Epithelial cell of esophagus (primary cell): ENCODE data around the gene IL16.

Experiments
- DNase-seq: peaks from one replicate; pipeline ENCODE4 v3.0.0; 2010; ENCODE audit warnings: low read depth
- H3K4me3 ChIP-seq: 2 replicates; pipeline ENCODE4 v1.5.1; 2011; ENCODE audit warnings: mild to moderate bottlenecking, low read length, control low read depth
- TF ChIP-seq, protein P1 (sequence below): IDR thresholded peaks from 2 replicates; pipeline ENCODE4 v1.5.1; 2011; ENCODE audit warnings: low read depth, mild to moderate bottlenecking, low read length, control low read depth, inconsistent platforms; ENCODE audit not compliant: insufficient read depth; ENCODE audit errors: missing control alignments

Gene IL16

DNA sequence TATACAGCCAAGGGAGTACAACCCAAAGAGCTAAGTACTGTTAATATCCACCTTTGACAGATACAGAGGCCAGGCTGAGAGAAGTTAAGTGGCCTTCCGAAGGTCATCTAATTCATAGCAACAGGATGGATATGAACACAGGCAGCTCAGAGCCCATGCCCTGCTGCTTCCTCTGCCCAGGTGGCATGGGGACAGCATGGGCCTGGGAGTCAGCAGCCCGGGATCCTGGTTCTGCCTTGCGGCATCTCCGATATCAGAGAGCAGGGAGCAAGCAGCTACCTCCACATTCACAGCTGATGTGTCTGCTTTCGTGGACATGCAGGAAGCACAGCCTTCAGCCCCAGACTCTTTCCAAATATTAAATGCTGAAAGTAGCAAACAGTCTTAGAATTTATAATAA, 71.7 kb downstream of the IL16 start:
- TF ChIP-seq, protein P1, sequence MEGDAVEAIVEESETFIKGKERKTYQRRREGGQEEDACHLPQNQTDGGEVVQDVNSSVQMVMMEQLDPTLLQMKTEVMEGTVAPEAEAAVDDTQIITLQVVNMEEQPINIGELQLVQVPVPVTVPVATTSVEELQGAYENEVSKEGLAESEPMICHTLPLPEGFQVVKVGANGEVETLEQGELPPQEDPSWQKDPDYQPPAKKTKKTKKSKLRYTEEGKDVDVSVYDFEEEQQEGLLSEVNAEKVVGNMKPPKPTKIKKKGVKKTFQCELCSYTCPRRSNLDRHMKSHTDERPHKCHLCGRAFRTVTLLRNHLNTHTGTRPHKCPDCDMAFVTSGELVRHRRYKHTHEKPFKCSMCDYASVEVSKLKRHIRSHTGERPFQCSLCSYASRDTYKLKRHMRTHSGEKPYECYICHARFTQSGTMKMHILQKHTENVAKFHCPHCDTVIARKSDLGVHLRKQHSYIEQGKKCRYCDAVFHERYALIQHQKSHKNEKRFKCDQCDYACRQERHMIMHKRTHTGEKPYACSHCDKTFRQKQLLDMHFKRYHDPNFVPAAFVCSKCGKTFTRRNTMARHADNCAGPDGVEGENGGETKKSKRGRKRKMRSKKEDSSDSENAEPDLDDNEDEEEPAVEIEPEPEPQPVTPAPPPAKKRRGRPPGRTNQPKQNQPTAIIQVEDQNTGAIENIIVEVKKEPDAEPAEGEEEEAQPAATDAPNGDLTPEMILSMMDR: no peak
- H3K4me3 ChIP-seq: no peak overlapping the region
- DNase-seq: no peak

DNA sequence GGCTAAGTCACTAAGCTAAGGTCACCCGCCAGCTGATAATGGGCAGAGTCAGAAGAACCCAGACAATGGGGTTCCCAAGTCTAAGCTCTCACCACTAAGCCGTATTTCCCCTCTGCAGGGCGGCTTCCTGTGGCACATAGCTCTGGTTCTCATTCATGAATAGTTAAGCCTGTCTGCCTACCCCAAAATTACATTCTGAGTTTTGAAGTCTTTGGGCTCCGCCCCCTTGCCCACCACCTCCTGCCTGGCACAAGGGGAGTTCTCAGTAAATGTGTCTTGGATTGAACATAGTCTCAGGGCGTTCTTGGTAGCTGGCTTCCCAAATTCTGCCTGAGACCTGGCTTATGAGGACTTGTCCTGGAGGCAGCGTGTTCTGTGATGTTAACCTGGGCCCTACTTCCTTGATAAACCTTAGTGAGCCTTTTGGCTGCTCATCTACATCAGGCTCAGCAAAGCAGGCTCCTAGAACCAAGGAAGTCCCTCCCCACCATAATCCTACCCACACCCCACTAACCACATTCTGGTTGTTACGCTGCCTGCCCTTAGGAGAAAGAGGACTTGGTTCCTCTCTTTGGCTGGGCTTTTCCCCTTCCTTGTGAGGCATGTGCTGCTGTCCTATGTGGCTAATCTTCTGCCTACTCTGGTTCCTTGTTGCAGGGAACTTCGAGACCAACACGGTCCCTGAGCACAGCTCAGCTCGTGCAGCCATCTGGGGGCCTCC, 72.4 kb downstream of the IL16 start:
- DNase-seq: no peak
- TF ChIP-seq, protein P1: no peak
- no peak overlapping the region for H3K4me3 ChIP-seq

DNA sequence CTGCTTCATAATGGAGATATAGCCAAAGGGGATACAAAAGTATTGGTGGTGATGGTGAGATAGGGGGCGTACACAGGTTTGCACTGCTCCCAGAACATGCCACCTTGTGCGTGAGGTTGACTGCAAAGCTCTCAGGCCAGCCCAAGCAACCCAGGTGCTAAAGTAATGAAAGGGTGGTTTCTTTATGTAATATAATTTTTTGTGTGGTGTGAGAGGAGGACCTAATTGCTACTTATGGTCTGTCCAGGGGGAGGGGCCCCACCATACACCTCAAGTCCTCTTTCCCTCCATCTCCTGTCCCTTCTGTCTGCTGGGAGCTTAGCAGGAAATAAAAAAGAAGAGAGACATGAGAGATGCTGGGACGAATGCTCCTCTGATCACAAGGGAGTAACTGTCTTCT, 73.5 kb downstream of the IL16 start:
- TF ChIP-seq, protein P1: no peak
- H3K4me3 ChIP-seq: no peak overlapping the region
- no peak for DNase-seq

DNA sequence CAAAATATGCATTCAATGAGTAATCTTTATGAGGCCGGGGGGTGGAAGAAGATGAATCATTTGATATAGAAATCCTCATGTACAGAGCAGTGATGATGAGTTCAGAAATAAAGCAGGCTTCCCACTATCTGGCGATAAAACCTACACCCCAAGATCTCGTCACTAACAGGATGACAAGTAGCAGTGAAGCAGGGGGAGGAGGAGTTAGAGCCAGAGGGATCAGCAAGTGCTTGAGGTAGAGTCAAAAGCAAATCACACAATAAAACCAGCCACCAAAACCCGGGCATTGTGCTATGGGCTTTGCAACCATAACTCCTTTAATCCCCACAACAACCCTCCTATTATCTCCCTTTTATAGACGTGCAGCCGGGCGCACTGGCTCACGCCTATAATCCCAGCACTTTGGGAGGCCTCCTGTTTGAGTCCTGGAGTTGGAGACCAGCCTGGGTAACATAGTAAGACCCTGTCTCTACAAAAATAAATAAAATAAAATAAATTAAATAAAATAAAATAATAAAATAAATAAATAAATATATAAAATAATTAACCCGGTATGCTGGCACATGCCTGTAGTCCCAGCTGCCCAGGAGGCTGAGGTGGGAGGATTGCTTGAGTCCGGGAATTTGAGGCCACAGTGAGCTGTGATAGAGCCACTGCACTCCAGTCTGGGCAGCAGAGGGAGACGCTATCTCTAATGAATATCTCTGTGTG, 74.3 kb downstream of the IL16 start:
- TF ChIP-seq, protein P1: no peak
- no peak overlapping the region for H3K4me3 ChIP-seq
- no peak for DNase-seq

DNA sequence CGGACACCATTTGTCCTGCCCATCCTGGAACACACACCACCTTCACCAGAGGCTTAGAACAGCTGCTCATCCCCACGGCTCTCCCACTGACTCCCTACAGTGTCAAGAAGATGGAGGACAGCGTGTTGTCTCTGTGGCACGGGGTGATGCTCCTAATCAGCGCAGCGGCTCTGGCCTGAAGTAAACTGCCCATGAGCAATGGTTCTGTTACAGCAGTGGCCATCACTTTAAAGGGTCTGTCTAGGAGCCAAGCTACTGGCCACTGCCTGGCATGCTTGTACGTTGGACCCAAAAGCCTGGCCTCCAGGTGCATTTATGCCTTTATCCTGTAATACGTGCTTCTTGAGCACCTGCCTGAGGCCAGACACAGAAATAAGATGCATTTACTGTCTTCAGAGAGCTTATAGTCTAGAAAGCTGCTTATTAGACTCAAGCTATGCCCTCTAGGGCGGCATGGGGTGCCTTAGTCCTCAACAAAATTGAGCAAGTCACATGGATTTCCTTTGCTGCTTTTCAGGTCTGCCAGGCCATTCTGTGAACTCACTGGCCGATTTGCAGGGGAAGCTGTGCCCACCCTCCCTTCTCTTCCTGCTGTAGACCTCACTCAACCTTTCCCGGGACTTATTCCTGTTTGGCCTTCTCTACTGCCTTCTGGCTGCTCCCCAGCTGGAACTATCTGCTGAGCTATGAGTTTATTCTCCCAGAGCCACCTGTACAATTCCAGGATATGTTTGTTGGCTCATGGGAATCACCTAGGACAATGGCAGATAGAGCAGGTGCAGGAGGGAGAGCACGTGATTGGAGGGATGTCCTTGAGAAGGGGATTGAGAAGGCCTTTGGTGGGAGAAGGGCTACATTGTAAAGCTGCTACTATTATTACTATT, 75.3 kb downstream of the IL16 start:
- TF ChIP-seq, protein P1: no peak
- no peak overlapping the region for H3K4me3 ChIP-seq
- DNase-seq: no peak

DNA sequence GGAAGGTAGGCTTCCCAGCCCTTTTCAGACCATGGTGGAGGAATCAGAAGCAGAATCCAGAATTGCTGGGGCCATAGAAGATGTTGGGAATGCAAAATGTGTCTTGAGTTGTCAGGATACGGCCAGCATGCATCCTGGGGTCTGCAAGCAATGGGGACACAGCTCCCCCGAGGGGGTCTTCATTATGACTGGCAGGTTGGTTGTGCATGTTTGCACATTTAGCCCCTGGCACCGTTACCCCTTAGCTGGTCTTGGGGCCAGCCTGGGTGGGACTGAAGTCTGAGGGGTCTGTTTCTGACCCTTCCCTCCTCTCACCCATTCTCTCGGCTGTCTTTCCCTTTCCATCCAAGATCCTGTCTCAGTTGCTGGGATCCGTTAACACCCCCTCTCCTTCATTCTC, 76.5 kb downstream of the IL16 start:
- TF ChIP-seq, protein P1: no peak
- no peak for DNase-seq
- H3K4me3 ChIP-seq: no peak overlapping the region
